Measurements from ENCODE around the gene MSL2.

GRCh38 chr3:136120373-136121348 is 75.5 kb downstream of the MSL2 start:
- no peak for TF ChIP-seq CTCF (IDR thresholded peaks at IDR 0.05; ENCODE audit: insufficient read depth, low read length, poor library complexity, severe bottlenecking)
- no peak for TF ChIP-seq EZH2phosphoT487 (conservative IDR thresholded peaks at IDR 0.05; ENCODE audit: low read length)
